K562 (cell line): Measurements from ENCODE around the gene FLII. TPM values are rescaled to one million over a fixed set of nuclear protein-coding genes. Genes with fewer than 3 reads are reported as not detected.

Experiments
- ATAC-seq: fragments of 200-7000 bp; cut with Tn5 transposase; 3 replicates; pipeline ENCODE4 v1.9.1; 2020; ENCODE audit warnings: moderate library complexity
- BruUV-seq: library from RNA; stranded (reverse); fragments of 400-500 nt; replicated peaks from 2 replicates; lab custom pipeline; 2021; lab: Mats Ljungman, UMichigan
- CTCF ChIA-PET: fragments of 300-600 bp; formaldehyde crosslinking; extraction: SDS; loops from one replicate; lab custom pipeline; 2021; ENCODE audit warnings: low intra/inter-chr PET ratio; lab: Yijun Ruan, JAX
- POLR2A ChIA-PET: fragments of 300-600, 350-650 bp; sonication (Branson Sonifier 250); formaldehyde crosslinking; extraction: SDS; loops from one replicate; lab custom pipeline; 2021; ENCODE audit warnings: antibody characterized with exemption, inconsistent platforms; lab: Yijun Ruan, JAX
- DNase-seq, 4 experiments: peaks; one replicate each; pipeline versions ENCODE4 v3.0.0 to v3.0.0-alpha.2; 2011 to 2018; ENCODE audit warnings: low spot score in 3 of 4, mixed read lengths in 3 of 4; ENCODE audit errors: extremely low read depth in 1 of 4
- FAIRE-seq: peaks from 2 replicates; lab custom pipeline; 2011; peaks lifted over from hg19 to GRCh38; lab: Jason Lieb, UNC
- H2AFZ ChIP-seq: 2 replicates; pipeline ENCODE4 v1.6.0; 2011; ENCODE audit warnings: low read depth, low read length, control low read depth, inconsistent platforms
- H3K27ac ChIP-seq: fragments of 200-600 bp; 3 replicates; pipeline ENCODE4 v1.8.0; 2011; ENCODE audit warnings: low read depth, mild to moderate bottlenecking, control low read depth, inconsistent platforms, low read length, moderate library complexity, mixed read lengths; ENCODE audit errors: extremely low read depth
- H3K27me3 ChIP-seq, 2 experiments: fragments of 300-600 bp in 1 of 2; 2 replicates in 1 of 2; 3 replicates in 1 of 2; pipeline versions ENCODE4 v1.6.0 to v1.8.0; 2011; ENCODE audit warnings: inconsistent platforms in 2 of 2, low read length in 2 of 2, mild to moderate bottlenecking in 1 of 2, mixed read lengths in 1 of 2, moderate library complexity in 1 of 2; ENCODE audit not compliant: control insufficient read depth in 2 of 2, insufficient read depth in 2 of 2
- H3K36me3 ChIP-seq: fragments of 300-600 bp; 3 replicates; pipeline ENCODE4 v1.8.0; 2011; ENCODE audit warnings: mild to moderate bottlenecking, low read length, inconsistent platforms; ENCODE audit not compliant: control insufficient read depth, insufficient read depth
- H3K4me1 ChIP-seq, 2 experiments: fragments of 200-600 bp in 1 of 2; replicated peaks in 1 of 2; 2 replicates in 1 of 2; 3 replicates in 1 of 2; pipeline versions ENCODE4 v1.5.1 to v1.8.0; 2011; ENCODE audit warnings: inconsistent platforms in 2 of 2, low read length in 2 of 2, mild to moderate bottlenecking in 1 of 2, mixed read lengths in 1 of 2, moderate library complexity in 1 of 2; ENCODE audit not compliant: control insufficient read depth in 2 of 2, insufficient read depth in 2 of 2
- H3K4me2 ChIP-seq: 2 replicates; pipeline ENCODE4 v1.6.1; 2011; ENCODE audit warnings: low read length, control low read depth, inconsistent platforms, mixed read lengths; ENCODE audit not compliant: insufficient read depth
- H3K4me3 ChIP-seq: fragments of 200-600 bp; sonication (generic), shearing (Covaris generic); 2 replicates; pipeline ENCODE4 v1.5.1; 2016; ENCODE audit warnings: control low read depth, inconsistent platforms
- H3K79me2 ChIP-seq: fragments of 200-600 bp; 3 replicates; pipeline ENCODE4 v1.8.0; 2011; ENCODE audit warnings: low read length, inconsistent platforms; ENCODE audit not compliant: control insufficient read depth, insufficient read depth
- H3K9ac ChIP-seq, 2 experiments: 2 replicates each; pipeline versions ENCODE4 v1.6.0 to v1.6.1; 2011; ENCODE audit warnings: low read depth in 2 of 2, low read length in 2 of 2, control low read depth in 1 of 2, inconsistent platforms in 1 of 2, mild to moderate bottlenecking in 1 of 2, mixed read lengths in 1 of 2; ENCODE audit not compliant: insufficient read depth in 1 of 2
- H3K9me1 ChIP-seq: one replicate; pipeline ENCODE4 v1.6.0; 2011; ENCODE audit warnings: inconsistent platforms, mild to moderate bottlenecking, low read length, moderate library complexity; ENCODE audit not compliant: control insufficient read depth, insufficient read depth
- H3K9me3 ChIP-seq: replicated peaks from 2 replicates; pipeline ENCODE4 v1.5.1; 2011; ENCODE audit warnings: low read depth, low read length, inconsistent platforms; ENCODE audit not compliant: control insufficient read depth, insufficient read depth
- H4K20me1 ChIP-seq: replicated peaks from 2 replicates; pipeline ENCODE4 v1.6.1; 2011; ENCODE audit warnings: low read length, inconsistent platforms, mixed read lengths; ENCODE audit not compliant: control insufficient read depth, insufficient read depth
- HSF4 ChIP-seq: fragments of 250-450 bp; sonication (Bioruptor Pico); IDR thresholded peaks from 2 replicates; pipeline ENCODE4 v2.1.2; 2022; ENCODE audit warnings: mild to moderate bottlenecking, moderate library complexity, borderline replicate concordance
- IRF1 ChIP-seq: sonication (generic); formaldehyde crosslinking; IDR thresholded peaks from 2 replicates; pipeline ENCODE4 v1.8.0; 2022; ENCODE audit warnings: missing genetic modification reagents, mild to moderate bottlenecking, borderline replicate concordance
- NFIC ChIP-seq: fragments of 450-650 bp; IDR thresholded peaks from 2 replicates; pipeline ENCODE4 v1.6.1; 2017; ENCODE audit warnings: mild to moderate bottlenecking, inconsistent platforms
- NR2C2 ChIP-seq, 2 experiments: fragments of 200-800 bp in 1 of 2; sonication (Bioruptor generic) in 1 of 2; sonication (generic) in 1 of 2; formaldehyde crosslinking in 1 of 2; IDR thresholded peaks; 2 replicates each; pipeline versions ENCODE4 v1.6.1 to v1.8.0; 2016 to 2022; ENCODE audit warnings: mild to moderate bottlenecking in 1 of 2, missing compliant biosample characterization in 1 of 2, missing genetic modification characterization in 1 of 2, missing genetic modification reagents in 1 of 2
- SAFB2 ChIP-seq: fragments of 200-400 bp; formaldehyde crosslinking; IDR thresholded peaks from 2 replicates; pipeline ENCODE4 v1.6.1; 2018; ENCODE audit warnings: borderline replicate concordance, low read length, low read depth, moderate library complexity; ENCODE audit not compliant: severe bottlenecking
- ZNF280A ChIP-seq: fragments of 450-650 bp; IDR thresholded peaks from 2 replicates; pipeline ENCODE4 v1.6.1; 2018; ENCODE audit warnings: mild to moderate bottlenecking, low read depth; ENCODE audit not compliant: partially characterized antibody
- WGBS: fragments of 100-300 bp; shearing (Covaris generic); methylation state at CpG from one replicate; pipeline ENCODE4 v1.1.6; 2016; ENCODE audit warnings: low coverage, mixed read lengths; ENCODE audit not compliant: insufficient coverage; ENCODE audit errors: missing lambda C conversion rate; 5-methylcytosine and 5-hydroxymethylcytosine counted together
- in situ Hi-C: fragments of 300-500 bp; cut with MboI; formaldehyde crosslinking; loops from 4 replicates; pipeline ENCODE4 v1.15.0; 2018; ENCODE audit warnings: inconsistent platforms, mixed read lengths
- intact Hi-C: fragments of 100-400 bp; cut with micrococcal nuclease; formaldehyde crosslinking; loops from 2 replicates; pipeline ENCODE4 v1.14.2; 2022
- polyA plus RNA-seq, 8 experiments: library from polyadenylated mRNA; depleted of rRNA in 4 of 8; stranded (reverse) in 5 of 8; unstranded in 3 of 8; fragments of >200 nt; fragmentation: Nextera tagmentation in 2 of 8; fragmentation: Illumina TruSeq in 1 of 8; extraction: Ambion mirVana in 2 of 8; extraction: Trizol in 1 of 8; gene quantifications; 2 replicates each; pipeline versions ENCODE4 v1.2.1 to v1.2.3, GENCODE V29; 2011 to 2014; ENCODE audit warnings: inconsistent platforms in 1 of 8, missing spikeins in 1 of 8
- total RNA-seq, 7 experiments: library from RNA; depleted of rRNA in 6 of 7; stranded (reverse); fragments of >200 nt in 6 of 7; fragmentation: Illumina TruSeq in 2 of 7; extraction: Trizol in 2 of 7; gene quantifications; 2 replicates each; pipeline versions ENCODE4 v1.2.1 to v1.2.3, GENCODE V29; 2011 to 2021; ENCODE audit warnings: low replicate concordance in 1 of 7

The FLII gene
- total and polyA plus RNA-seq, 9 of the 15 experiments (the other 6 are each of a cell fraction or from before 2014, with no cell fraction given), result 11.7 to 126 (median 82.5) TPM

GRCh38 chr17:18224053-18224386 is 34.5 kb downstream of the FLII start:
- H3K36me3 ChIP-seq, result no peaks in the 10 kb centered on the region
- no peak for TF ChIP-seq SAFB2
- intact Hi-C loops, result no loop called here
- H3K9me1 ChIP-seq, result peaks cover 3% of the 10 kb centered on the region
- POLR2A ChIA-PET, result no interaction called here
- peak overlapping the region in 1 of 2 experiments; percentile 71; a peak in 1 of 4 replicates for H3K9ac ChIP-seq
- no peak overlapping the region for H3K4me2 ChIP-seq
- BruUV-seq, result no TSS peak
- DNase-seq (no peak), ATAC-seq (no peak), FAIRE-seq (no peak)
- no peak overlapping the region for H3K4me3 ChIP-seq
- CTCF ChIA-PET, result no interaction called here
- H2AFZ ChIP-seq, result 0 out of 2 replicates have a peak overlapping the region, but pooled peaks have one; percentile 98
- peaks cover 8% of the 10 kb centered on the region; the same call in 2 of the 3 replicates for H3K79me2 ChIP-seq
- H3K27ac ChIP-seq, result no peak overlapping the region
- peaks cover 8 to 27% of the 10 kb centered on the region in 2 experiments; a peak in 4 of 5 replicates for H3K4me1 ChIP-seq
- no peaks in the 10 kb centered on the region for H4K20me1 ChIP-seq
- in situ Hi-C loops, result loop anchor here (25.0 kb wide), 1 partner anchor 338 kb away; no protein-coding TSS in a partner anchor
- no peaks in the 10 kb centered on the region for H3K9me3 ChIP-seq
- 100% methylated on average over 1 of the region's 4 CpGs for WGBS
- H3K27me3 ChIP-seq, result no peaks in the 10 kb centered on the region

GRCh38 chr17:18218756-18219415 is 39.7 kb downstream of the FLII start:
- H3K79me2 ChIP-seq, result no peaks in the 10 kb centered on the region
- H3K9me3 ChIP-seq, result no peaks in the 10 kb centered on the region
- BruUV-seq, result no TSS peak
- no peak overlapping the region for H2AFZ ChIP-seq
- ATAC-seq (peak; percentile 53), DNase-seq (peak in 1 of 4 experiments; percentile 14), FAIRE-seq (no peak)
- intact Hi-C loops, result no loop called here
- H4K20me1 ChIP-seq, result 0 out of 2 replicates have a peak, but pooled peaks cover 7% of the 10 kb centered on the region
- no peak overlapping the region for H3K4me2 ChIP-seq
- TF ChIP-seq HSF4 (CRISPR knock-in tag) (no peak), NFIC (peak; percentile 28; the same call in 1 of the 2 replicates), ZNF280A (no peak), IRF1 (CRISPR knock-in tag) (no peak), NR2C2 (CRISPR knock-in tag; IDR thresholded peaks at IDR 0.05) (no peak), NR2C2 (tag; IDR thresholded peaks at IDR 0.05) (peak; percentile 35; the same call in 1 of the 2 replicates)
- peaks cover 3% of the 10 kb centered on the region for H3K9me1 ChIP-seq
- H3K4me1 ChIP-seq, result peaks cover 8 to 10% of the 10 kb centered on the region in 2 experiments; a peak in 3 of 5 replicates
- H3K27me3 ChIP-seq, result no peaks in the 10 kb centered on the region
- ChIA-PET CTCF (interaction anchor here (1.0 kb wide), 1 partner anchor 329 kb away, joined by 4 read pairs; no protein-coding TSS in a partner anchor), POLR2A (interaction anchor here (0.7 kb wide), 1 partner anchor 35 kb away, joined by 3 read pairs; no protein-coding TSS in a partner anchor)
- no peak overlapping the region for H3K27ac ChIP-seq
- no peak overlapping the region for H3K4me3 ChIP-seq
- no peaks in the 10 kb centered on the region for H3K36me3 ChIP-seq
- in situ Hi-C loops, result loop anchor here (25.0 kb wide), 1 partner anchor 343 kb away; no protein-coding TSS in a partner anchor
- H3K9ac ChIP-seq, result no peak overlapping the region
- 6% methylated on average over 4 of the region's 4 CpGs for WGBS
